Skeletal muscle satellite cell (primary cell): ENCODE measurements around the gene CFAP99.

ENCODE experiments used
- H3K27me3 ChIP-seq: 2 replicates; pipeline ENCODE4 v1.7.0; 2013; ENCODE audit warnings: low read length; ENCODE audit not compliant: control insufficient read depth, insufficient read depth
- H3K36me3 ChIP-seq: 2 replicates; pipeline ENCODE4 v1.7.0; 2013; ENCODE audit warnings: mild to moderate bottlenecking, control low read depth, low read length; ENCODE audit not compliant: insufficient read depth
- H3K4me1 ChIP-seq: 2 replicates; pipeline ENCODE4 v1.7.0; 2013; ENCODE audit warnings: low read length; ENCODE audit not compliant: control insufficient read depth, insufficient read depth
- H3K4me2 ChIP-seq: 2 replicates; pipeline ENCODE4 v1.7.0; 2013; ENCODE audit warnings: mild to moderate bottlenecking, low read length
- H3K4me3 ChIP-seq: 2 replicates; pipeline ENCODE4 v1.7.0; 2013; ENCODE audit warnings: low read length
- H3K9ac ChIP-seq: 2 replicates; pipeline ENCODE4 v1.7.0; 2013; ENCODE audit warnings: mild to moderate bottlenecking, low read depth, low read length, moderate library complexity
- H3K9me3 ChIP-seq: replicated peaks from 2 replicates; pipeline ENCODE4 v1.7.0; 2013; ENCODE audit warnings: mild to moderate bottlenecking, control low read depth, low read length

Gene CFAP99

DNA sequence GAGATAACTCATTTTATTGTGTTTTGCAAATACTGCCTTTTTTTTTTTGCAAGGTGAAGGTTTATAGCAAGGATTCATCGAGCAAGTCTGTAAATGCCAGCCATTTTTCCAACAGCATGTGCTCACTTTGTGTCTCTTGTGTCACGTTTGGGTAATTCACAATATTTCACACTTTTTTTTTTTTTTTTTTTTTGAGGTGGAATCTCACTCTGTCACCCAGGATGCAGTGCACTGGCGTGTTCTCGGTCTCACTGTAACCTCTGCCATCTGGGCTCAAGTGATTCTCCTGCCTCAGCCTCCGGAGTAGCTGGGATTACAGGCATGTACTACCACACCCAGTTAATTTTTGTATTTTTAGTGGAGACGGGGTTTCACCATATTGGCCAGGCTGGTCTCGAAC, 52.0 kb downstream of the CFAP99 start:
- Histone ChIP-seq H3K9me3 (peaks cover 7% of the 10 kb centered on the region), H3K4me2 (peak overlapping the region; percentile 92), H3K27me3 (no peaks in the 10 kb centered on the region), H3K36me3 (peaks cover 20% of the 10 kb centered on the region), H3K4me1 (peaks cover 11% of the 10 kb centered on the region), H3K4me3 (peak overlapping the region; percentile 90), H3K9ac (peak overlapping the region; percentile 97)

DNA sequence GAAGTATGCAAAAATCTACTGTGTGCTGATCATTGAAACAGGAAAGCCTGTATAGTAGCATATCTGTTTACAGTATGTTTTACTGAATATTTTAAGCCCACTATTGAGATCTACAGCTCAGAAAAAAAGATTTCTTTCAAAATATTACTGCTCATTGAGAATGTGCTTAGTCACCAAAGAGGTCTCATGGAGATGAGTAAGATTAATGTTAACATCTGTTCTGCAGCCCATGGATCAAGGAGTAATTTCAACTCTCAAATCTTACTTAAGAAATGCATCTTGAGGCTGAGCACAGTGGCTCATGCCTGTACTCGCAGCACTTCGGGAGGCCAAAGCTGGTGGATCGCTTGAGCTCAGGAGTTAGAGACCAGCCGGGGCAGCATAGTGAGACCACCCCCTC, 53.4 kb downstream of the CFAP99 start:
- no peak overlapping the region for H3K4me2 ChIP-seq
- no peak overlapping the region for H3K4me3 ChIP-seq
- H3K9me3 ChIP-seq: peaks cover 7% of the 10 kb centered on the region
- H3K27me3 ChIP-seq: no peaks in the 10 kb centered on the region
- H3K9ac ChIP-seq: no peak overlapping the region
- peaks cover 11% of the 10 kb centered on the region for H3K4me1 ChIP-seq
- H3K36me3 ChIP-seq: peaks cover 22% of the 10 kb centered on the region

DNA sequence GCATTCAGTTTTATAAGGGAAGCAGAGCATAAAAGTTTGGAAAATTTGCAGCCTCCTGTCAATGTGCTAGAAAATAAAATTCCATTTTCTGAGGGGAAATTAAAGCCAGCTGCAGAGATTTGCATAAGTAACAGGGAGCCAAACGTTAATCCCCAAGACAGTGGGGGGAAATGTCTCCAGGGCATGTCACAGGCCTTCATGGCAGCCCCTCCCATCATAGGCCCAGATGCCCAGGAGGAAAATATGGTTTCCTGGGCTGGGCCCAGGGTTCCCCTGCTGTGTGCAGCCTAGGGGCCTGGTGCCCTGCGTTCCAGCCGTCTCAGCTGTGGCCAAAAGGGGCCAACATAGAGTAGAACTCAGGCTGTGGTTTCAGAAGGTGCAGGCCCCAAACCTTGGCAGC, 59.5 kb downstream of the CFAP99 start:
- H3K4me1 ChIP-seq: peaks cover 10% of the 10 kb centered on the region
- H3K36me3 ChIP-seq: peaks cover 9% of the 10 kb centered on the region
- no peaks in the 10 kb centered on the region for H3K9me3 ChIP-seq
- no peaks in the 10 kb centered on the region for H3K27me3 ChIP-seq
- H3K4me3 ChIP-seq: no peak overlapping the region
- H3K4me2 ChIP-seq: no peak overlapping the region
- H3K9ac ChIP-seq: no peak overlapping the region

DNA sequence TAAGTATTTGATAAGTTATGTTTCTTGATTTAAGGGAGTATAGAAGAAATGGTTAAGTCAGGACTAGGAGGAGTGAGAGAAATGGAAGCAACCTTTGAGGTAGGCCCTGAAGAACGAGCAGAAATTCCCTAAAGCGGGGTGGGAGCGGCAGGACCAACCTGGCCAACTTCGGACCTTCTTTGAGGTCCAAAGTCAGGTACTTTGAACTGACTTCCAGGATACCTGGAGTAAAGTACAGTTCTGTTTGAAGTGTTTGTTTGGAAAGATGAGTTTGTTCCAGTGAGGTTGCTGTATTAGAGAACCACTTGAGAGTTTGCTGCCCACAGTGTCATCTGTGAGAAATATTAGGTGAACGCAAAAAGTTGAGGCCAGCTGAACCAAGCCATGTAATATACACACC, 61.9 kb downstream of the CFAP99 start:
- H3K4me3 ChIP-seq: no peak overlapping the region
- H3K9ac ChIP-seq: no peak overlapping the region
- H3K4me1 ChIP-seq: peaks cover 24% of the 10 kb centered on the region
- no peak overlapping the region for H3K4me2 ChIP-seq
- peaks cover 7% of the 10 kb centered on the region for H3K36me3 ChIP-seq
- no peaks in the 10 kb centered on the region for H3K27me3 ChIP-seq
- H3K9me3 ChIP-seq: no peaks in the 10 kb centered on the region

DNA sequence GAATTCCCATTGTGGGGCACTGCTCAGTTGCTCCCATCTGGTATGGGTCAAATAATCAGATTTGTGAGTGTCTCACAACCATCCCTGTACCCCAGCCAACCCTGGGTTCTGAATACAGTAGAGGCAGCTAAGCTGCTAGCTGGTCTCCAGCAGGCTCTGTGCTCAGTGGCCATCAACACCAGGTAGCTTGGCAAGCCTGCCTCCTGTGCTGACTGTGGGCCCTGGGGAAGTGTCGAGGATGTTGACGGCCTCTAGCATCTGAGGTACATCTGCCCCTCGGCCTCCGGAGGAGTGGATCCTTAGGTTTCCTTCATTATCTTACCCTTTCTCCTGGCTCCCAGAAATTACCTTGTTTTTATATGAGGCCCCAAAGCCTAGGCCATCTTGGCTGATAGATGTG, 63.4 kb downstream of the CFAP99 start:
- H3K9ac ChIP-seq: no peak overlapping the region
- peaks cover 26% of the 10 kb centered on the region for H3K4me1 ChIP-seq
- peak overlapping the region; percentile 27 for H3K4me2 ChIP-seq
- peaks cover 4% of the 10 kb centered on the region for H3K36me3 ChIP-seq
- H3K9me3 ChIP-seq: no peaks in the 10 kb centered on the region
- no peaks in the 10 kb centered on the region for H3K27me3 ChIP-seq
- no peak overlapping the region for H3K4me3 ChIP-seq

GRCh38 chr4:2482693-2483092, 63.9 kb downstream of the CFAP99 start:
- no peak overlapping the region for H3K4me3 ChIP-seq
- H3K36me3 ChIP-seq: peaks cover 1% of the 10 kb centered on the region
- no peaks in the 10 kb centered on the region for H3K27me3 ChIP-seq
- H3K4me2 ChIP-seq: peak overlapping the region; percentile 27
- no peak overlapping the region for H3K9ac ChIP-seq
- H3K4me1 ChIP-seq: peaks cover 26% of the 10 kb centered on the region
- H3K9me3 ChIP-seq: no peaks in the 10 kb centered on the region

DNA sequence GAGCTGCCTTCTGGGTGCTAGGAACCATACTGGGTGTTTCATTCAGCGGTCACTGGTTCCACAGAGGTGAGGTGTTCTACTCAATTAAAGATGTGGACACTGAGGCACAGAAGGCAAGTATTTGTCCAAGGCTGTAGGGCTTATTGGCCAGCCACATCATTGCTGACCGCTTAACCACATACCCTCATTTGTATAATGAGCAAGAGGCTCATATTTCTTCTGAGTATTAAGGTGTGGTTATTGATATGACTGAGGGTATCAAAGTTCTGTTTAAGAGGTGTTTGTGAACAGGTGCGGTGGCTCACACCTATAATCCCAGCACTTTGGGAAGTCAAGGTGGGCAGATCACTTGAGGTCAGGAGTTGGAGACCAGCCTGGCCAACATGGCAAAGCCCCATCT, 64.5 kb downstream of the CFAP99 start:
- H3K4me2 ChIP-seq: no peak overlapping the region
- H3K36me3 ChIP-seq: no peaks in the 10 kb centered on the region
- no peaks in the 10 kb centered on the region for H3K27me3 ChIP-seq
- H3K9me3 ChIP-seq: no peaks in the 10 kb centered on the region
- no peak overlapping the region for H3K9ac ChIP-seq
- H3K4me3 ChIP-seq: no peak overlapping the region
- peaks cover 26% of the 10 kb centered on the region for H3K4me1 ChIP-seq

GRCh38 chr4:2484185-2484584, 65.4 kb downstream of the CFAP99 start:
- H3K4me3 ChIP-seq: no peak overlapping the region
- no peak overlapping the region for H3K4me2 ChIP-seq
- H3K4me1 ChIP-seq: peaks cover 28% of the 10 kb centered on the region
- no peak overlapping the region for H3K9ac ChIP-seq
- H3K9me3 ChIP-seq: no peaks in the 10 kb centered on the region
- no peaks in the 10 kb centered on the region for H3K36me3 ChIP-seq
- no peaks in the 10 kb centered on the region for H3K27me3 ChIP-seq

- Histone ChIP-seq H3K9ac (peak overlapping the region; percentile 19), H3K4me3 (no peak overlapping the region), H3K9me3 (no peaks in the 10 kb centered on the region), H3K27me3 (no peaks in the 10 kb centered on the region), H3K4me1 (peaks cover 36% of the 10 kb centered on the region), H3K36me3 (peaks cover 5% of the 10 kb centered on the region), H3K4me2 (peak overlapping the region; percentile 73)
These were observed 66.2 kb downstream of the CFAP99 start for GRCh38 chr4:2484993-2485392.

DNA sequence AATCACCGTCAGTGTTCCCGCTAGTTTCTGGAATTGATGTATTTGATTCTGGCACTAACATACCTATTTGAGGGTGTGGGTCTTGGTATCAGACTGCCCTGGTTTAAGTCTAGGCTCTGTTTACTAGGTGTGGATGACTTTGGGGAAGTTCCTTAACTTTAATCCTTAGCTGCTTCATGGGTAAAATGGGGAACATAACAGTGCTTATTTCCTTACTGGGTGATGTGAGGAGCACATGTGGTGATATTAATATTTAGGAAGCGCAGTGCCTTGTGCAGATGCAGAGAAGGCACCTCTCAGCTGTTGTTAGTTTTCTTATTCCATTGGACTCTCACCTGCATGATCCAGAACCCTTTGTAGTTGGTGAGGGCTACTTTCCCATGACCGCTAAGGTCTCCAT, 67.2 kb downstream of the CFAP99 start:
- no peak overlapping the region for H3K4me2 ChIP-seq
- no peaks in the 10 kb centered on the region for H3K27me3 ChIP-seq
- no peak overlapping the region for H3K9ac ChIP-seq
- no peaks in the 10 kb centered on the region for H3K9me3 ChIP-seq
- H3K4me3 ChIP-seq: no peak overlapping the region
- peaks cover 46% of the 10 kb centered on the region for H3K4me1 ChIP-seq
- peaks cover 13% of the 10 kb centered on the region for H3K36me3 ChIP-seq

DNA sequence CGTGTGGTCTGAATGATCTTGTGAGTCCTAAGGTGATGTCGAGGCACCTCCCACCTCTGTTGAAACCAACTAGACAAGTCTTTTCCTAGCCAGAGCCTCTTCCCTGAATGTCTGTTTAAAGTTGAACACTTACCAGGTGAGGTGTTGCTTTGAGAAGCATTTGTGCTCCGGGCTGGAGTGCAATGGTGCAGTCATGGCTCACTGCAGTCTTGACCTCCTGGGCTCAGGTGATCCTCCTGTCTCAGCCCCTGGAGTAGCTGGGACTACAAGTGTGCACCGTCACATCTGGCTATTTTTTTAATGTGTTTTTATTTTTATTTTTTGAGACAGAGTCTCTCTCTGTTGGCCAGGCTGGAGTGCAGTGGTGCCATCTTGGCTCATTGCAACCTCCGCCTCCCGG, 68.2 kb downstream of the CFAP99 start:
- H3K4me3 ChIP-seq: no peak overlapping the region
- H3K9ac ChIP-seq: no peak overlapping the region
- peaks cover 18% of the 10 kb centered on the region for H3K36me3 ChIP-seq
- H3K27me3 ChIP-seq: no peaks in the 10 kb centered on the region
- no peaks in the 10 kb centered on the region for H3K9me3 ChIP-seq
- peaks cover 49% of the 10 kb centered on the region for H3K4me1 ChIP-seq
- no peak overlapping the region for H3K4me2 ChIP-seq

DNA sequence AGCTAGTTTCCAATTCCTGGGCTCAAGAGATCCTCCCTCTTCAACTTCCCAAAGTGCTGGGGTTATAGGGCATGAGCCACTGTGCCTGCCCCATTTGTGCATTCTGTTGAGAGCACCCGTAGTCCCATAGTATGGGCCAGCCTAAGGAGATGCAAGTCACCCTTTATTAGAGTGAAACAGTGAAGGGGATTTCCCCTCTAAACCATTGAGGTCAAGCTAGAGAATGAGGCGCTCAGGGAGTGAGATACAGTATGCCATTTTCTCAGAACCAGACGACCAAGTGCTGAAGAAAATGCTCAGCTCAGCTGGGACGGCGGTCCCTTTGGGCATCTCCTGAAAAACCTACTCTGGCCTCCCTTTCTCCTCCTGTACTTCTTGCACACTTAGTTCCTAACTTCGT, 68.9 kb downstream of the CFAP99 start:
- peaks cover 45% of the 10 kb centered on the region for H3K4me1 ChIP-seq

More for the DNA sequence above, 68.9 kb downstream of the CFAP99 start:
- Histone ChIP-seq H3K27me3 (no peaks in the 10 kb centered on the region), H3K4me3 (no peak overlapping the region), H3K9ac (no peak overlapping the region), H3K4me2 (no peak overlapping the region), H3K36me3 (peaks cover 24% of the 10 kb centered on the region), H3K9me3 (no peaks in the 10 kb centered on the region)
